Activated T-cell treated with anti-CD3 and anti-CD28 coated beads, Interleukin-2, amount 50 U/mL, for 1 hour (primary cell): Measurements from ENCODE around the gene KLHDC8A.
"Not testable (repeated sequence)": the region's sequence is repeated elsewhere in the genome, so short reads cannot be mapped to it uniquely, and the experiment has no call there.

Experiments
- DNase-seq: peaks from one replicate; pipeline ENCODE4 v3.0.0-alpha.2; 2020

Gene KLHDC8A

GRCh38 chr1:205370780-205371179 lies 14.1 kb upstream of the KLHDC8A start:
- no peak for DNase-seq

GRCh38 chr1:205369701-205370123 lies 13.0 kb upstream of the KLHDC8A start:
- DNase-seq = no peak

GRCh38 chr1:205368478-205368877 lies 11.8 kb upstream of the KLHDC8A start:
- DNase-seq = no peak

- no peak for DNase-seq
These were observed 9.3 kb upstream of the KLHDC8A start for GRCh38 chr1:205365945-205366463.

- not testable (repeated sequence) for DNase-seq
These were observed 8.4 kb upstream of the KLHDC8A start for GRCh38 chr1:205365086-205365485.

- no peak for DNase-seq
These were observed 4.2 kb upstream of the KLHDC8A start for GRCh38 chr1:205360891-205361290.

- DNase-seq = no peak
These were observed 3.2 kb upstream of the KLHDC8A start for GRCh38 chr1:205359771-205360565.

- no peak for DNase-seq
These were observed 1.9 kb upstream of the KLHDC8A start for GRCh38 chr1:205358579-205358978.

GRCh38 chr1:205357567-205357966 lies 845 bp upstream of the KLHDC8A start:
- DNase-seq = no peak

- no peak for DNase-seq
These were observed 1.7 kb downstream of the KLHDC8A start for GRCh38 chr1:205355075-205355453.

- peak; percentile 44 for DNase-seq
These were observed 2.3 kb downstream of the KLHDC8A start for GRCh38 chr1:205354259-205355074.

- no peak for DNase-seq
These were observed 3.1 kb downstream of the KLHDC8A start for GRCh38 chr1:205353612-205354011.

- DNase-seq = no peak
These were observed 3.5 kb downstream of the KLHDC8A start for GRCh38 chr1:205353191-205353590.

GRCh38 chr1:205351984-205352713 lies 4.6 kb downstream of the KLHDC8A start:
- no peak for DNase-seq

GRCh38 chr1:205350691-205351141 lies 6.0 kb downstream of the KLHDC8A start:
- no peak for DNase-seq

- no peak for DNase-seq
These were observed 6.6 kb downstream of the KLHDC8A start for GRCh38 chr1:205350124-205350523.

- no peak for DNase-seq
These were observed 7.9 kb downstream of the KLHDC8A start for GRCh38 chr1:205348554-205349487.

- no peak for DNase-seq
These were observed 9.7 kb downstream of the KLHDC8A start for GRCh38 chr1:205346956-205347574.

- no peak for DNase-seq
These were observed 11.0 kb downstream of the KLHDC8A start for GRCh38 chr1:205345761-205346160.

- DNase-seq = peak; percentile 54
These were observed 12.4 kb downstream of the KLHDC8A start for GRCh38 chr1:205344066-205344928.
